Femur (tissue), 1 donor: Measurements from ENCODE around the gene RAMP3.

Experiments
- DNase-seq: peaks from one replicate; pipeline ENCODE4 v3.0.0-alpha.2; 2017

The RAMP3 gene

GRCh38 chr7:45225311-45225947 lies 67.8 kb downstream of the RAMP3 start:
- DNase-seq, result no peak

- no peak for DNase-seq
Measured at GRCh38 chr7:45225948-45226335, 68.4 kb downstream of the RAMP3 start.

GRCh38 chr7:45229156-45229920 lies 71.7 kb downstream of the RAMP3 start:
- DNase-seq, result no peak

GRCh38 chr7:45230083-45230482 lies 72.5 kb downstream of the RAMP3 start:
- DNase-seq, result no peak

GRCh38 chr7:45230611-45231165 lies 73.1 kb downstream of the RAMP3 start:
- DNase-seq, result no peak

- no peak for DNase-seq
Measured at GRCh38 chr7:45233249-45233775, 75.7 kb downstream of the RAMP3 start.
